Mesenteric fat pad (tissue), 1 donor: Measurements from ENCODE around the gene SEMA4G. TPM values are rescaled to one million over a fixed set of nuclear protein-coding genes. Genes with fewer than 3 reads are reported as not detected.

Experiments
- microRNA-seq: library from miRNA; unstranded; fragments of <30 nt; microRNA quantifications from one replicate; pipeline ENCODE4 v1.2.0, GENCODE V29; 2020; ENCODE audit warnings: borderline number of aligned reads
- total RNA-seq: library from RNA; stranded (reverse); fragmentation: NEBNext Ultra II Directional; extraction: Animal tissue kit (Norgen Biotek cat#: 25700); gene quantifications from one replicate; pipeline ENCODE4 v1.2.1, GENCODE V29; 2021
- donor health status: DM: yes; HTN: yes; CAD: no.

SEMA4G gene
- total RNA-seq, 1 donor from 2014 or later = 1.4 TPM

Small RNAs within 50 kb of the gene (microRNA-seq; reads per million reads assigned to microRNA genes)
- gene MIR608 = not detected

Other genes with a start within 250 kb of the SEMA4G start
- gene PAX2, start 223.9 kb upstream of the SEMA4G start, total RNA-seq = not detected
- gene SLF2, start 56.5 kb upstream of the SEMA4G start, total RNA-seq = 18.4 TPM
- gene MRPL43, start 18.0 kb downstream of the SEMA4G start, total RNA-seq = 61.7 TPM
- gene TWNK, start 18.0 kb downstream of the SEMA4G start, total RNA-seq = 7.5 TPM
- gene LZTS2, start 30.3 kb downstream of the SEMA4G start, total RNA-seq = 102 TPM
- 0.55 TPM for gene PDZD7, start 61.6 kb downstream of the SEMA4G start, total RNA-seq
- gene SFXN3, start 61.7 kb downstream of the SEMA4G start, total RNA-seq = 46.5 TPM
- 1.9 TPM for gene KAZALD1, start 92.5 kb downstream of the SEMA4G start, total RNA-seq
- gene TLX1, start 161.8 kb downstream of the SEMA4G start, total RNA-seq = not detected